DLD1 (cell line): ENCODE measurements around the gene TMEM245.
"Not testable (repeated sequence)": the region's sequence is repeated elsewhere in the genome, so short reads cannot be mapped to it uniquely, and the experiment has no call there.

ENCODE experiments used
- in situ Hi-C: cut with HindIII; loops from 2 replicates; pipeline ENCODE4 v1.10.0; 2017; ENCODE audit warnings: low sequenced_read_pairs

TMEM245 gene

GRCh38 chr9:109003116-109003515 is 116.6 kb downstream of the TMEM245 start:
- in situ Hi-C loops: no loop called here

- in situ Hi-C loops: no loop called here
Measured at GRCh38 chr9:109002141-109002540, 117.6 kb downstream of the TMEM245 start.

- in situ Hi-C loops: no loop called here
Measured at GRCh38 chr9:109001275-109001676, 118.5 kb downstream of the TMEM245 start.

GRCh38 chr9:108997112-108997511 is 122.6 kb downstream of the TMEM245 start:
- in situ Hi-C loops: no loop called here

GRCh38 chr9:108996643-108997042 is 123.1 kb downstream of the TMEM245 start:
- in situ Hi-C loops: no loop called here

GRCh38 chr9:108994695-108995094 is 125.1 kb downstream of the TMEM245 start:
- in situ Hi-C loops: no loop called here

GRCh38 chr9:108991479-108991878 is 128.3 kb downstream of the TMEM245 start:
- in situ Hi-C loops: no loop called here

GRCh38 chr9:108983885-108984284 is 135.9 kb downstream of the TMEM245 start:
- in situ Hi-C loops: no loop called here

- in situ Hi-C loops: no loop called here
Measured at GRCh38 chr9:108980893-108981292, 138.9 kb downstream of the TMEM245 start.

GRCh38 chr9:108978205-108978604 is 141.5 kb downstream of the TMEM245 start:
- in situ Hi-C loops: no loop called here

GRCh38 chr9:108973895-108974294 is 145.9 kb downstream of the TMEM245 start:
- in situ Hi-C loops: no loop called here

GRCh38 chr9:108972626-108973209 is 147.0 kb downstream of the TMEM245 start:
- in situ Hi-C loops: no loop called here

GRCh38 chr9:108972186-108972585 is 147.6 kb downstream of the TMEM245 start:
- in situ Hi-C loops: no loop called here

- in situ Hi-C loops: not testable (repeated sequence)
Measured at GRCh38 chr9:108971392-108971791, 148.4 kb downstream of the TMEM245 start.

GRCh38 chr9:108967916-108968315 is 151.8 kb downstream of the TMEM245 start:
- in situ Hi-C loops: no loop called here
